GM12878 (cell line): ENCODE data around the gene AIF1. TPM values are rescaled to one million over a fixed set of nuclear protein-coding genes. Genes with fewer than 3 reads are reported as not detected.

ENCODE experiments used
- ASH2L ChIP-seq: fragments of 300-600, 200-600 bp; sonication (generic); IDR thresholded peaks from 2 replicates; pipeline ENCODE4 v1.6.1; 2017; ENCODE audit warnings: low read depth, mild to moderate bottlenecking, borderline replicate concordance
- CHD1 ChIP-seq: IDR thresholded peaks from 2 replicates; pipeline ENCODE4 v1.6.1; 2012; ENCODE audit warnings: low read depth, low read length, improper control_type of control experiment
- CHD2 ChIP-seq: IDR thresholded peaks from 2 replicates; pipeline ENCODE4 v1.6.1; 2011; ENCODE audit warnings: low read depth, low read length, improper control_type of control experiment, borderline replicate concordance
- EED ChIP-seq: sonication (generic); IDR thresholded peaks from 2 replicates; pipeline ENCODE4 v1.6.1; 2016; ENCODE audit warnings: antibody characterized with exemption, low read depth
- HDAC6 ChIP-seq: fragments of 200-600 bp; sonication (generic); IDR thresholded peaks from one replicate; pipeline ENCODE4 v1.8.0; 2017; ENCODE audit warnings: antibody characterized with exemption; ENCODE audit not compliant: unreplicated experiment
- MYC ChIP-seq: IDR thresholded peaks from 2 replicates; pipeline ENCODE4 v1.6.1; 2011; ENCODE audit warnings: mild to moderate bottlenecking, low read length, moderate library complexity, inconsistent platforms; ENCODE audit not compliant: insufficient read depth, insufficient replicate concordance, insufficient read length, severe bottlenecking
- NFYB ChIP-seq: IDR thresholded peaks from 2 replicates; pipeline ENCODE4 v1.6.1; 2011; ENCODE audit warnings: low read depth, mild to moderate bottlenecking, low read length, improper control_type of control experiment, moderate library complexity; ENCODE audit not compliant: insufficient read depth
- NR2C1 ChIP-seq: fragments of 450-650 bp; IDR thresholded peaks from 2 replicates; pipeline ENCODE4 v1.6.1; 2017; ENCODE audit warnings: antibody characterized with exemption, mild to moderate bottlenecking, moderate library complexity
- NR2F1 ChIP-seq: fragments of 450-650 bp; conservative IDR thresholded peaks from 2 replicates; pipeline ENCODE4 v1.6.1; 2017; ENCODE audit warnings: mild to moderate bottlenecking
- NRF1 ChIP-seq: conservative IDR thresholded peaks from 2 replicates; pipeline ENCODE4 v1.6.1; 2011; ENCODE audit warnings: mild to moderate bottlenecking, low read depth, low read length, improper control_type of control experiment
- PAX5 ChIP-seq: IDR thresholded peaks from 2 replicates; pipeline ENCODE4 v1.6.1; 2011; ENCODE audit warnings: low read depth, low read length, borderline replicate concordance
- PML ChIP-seq: IDR thresholded peaks from 2 replicates; pipeline ENCODE4 v1.6.1; 2012; ENCODE audit warnings: low read length, inconsistent platforms
- SIN3A ChIP-seq: IDR thresholded peaks from 2 replicates; pipeline ENCODE4 v1.6.1; 2012; ENCODE audit warnings: low read depth, low read length, improper control_type of control experiment
- ZNF207 ChIP-seq: fragments of 450-650 bp; IDR thresholded peaks from 2 replicates; pipeline ENCODE4 v1.6.1; 2014; ENCODE audit warnings: antibody characterized with exemption, mild to moderate bottlenecking, borderline replicate concordance
- ZNF24 ChIP-seq: fragments of 450-650 bp; IDR thresholded peaks from 2 replicates; pipeline ENCODE4 v1.6.1; 2017; ENCODE audit warnings: antibody characterized with exemption, mild to moderate bottlenecking
- polyA plus RNA-seq, 11 experiments: library from polyadenylated mRNA; depleted of rRNA in 4 of 11; unstranded in 6 of 11; stranded (reverse) in 5 of 11; fragments of >200 nt; fragmentation: Nextera tagmentation in 4 of 11; fragmentation: Illumina TruSeq in 1 of 11; extraction: Ambion mirVana in 4 of 11; extraction: Trizol in 1 of 11; gene quantifications; 1 replicate in 1 of 11; 2 replicates in 10 of 11; pipeline versions ENCODE4 v1.2.1 to v1.2.3, GENCODE V29; 2011 to 2016; ENCODE audit warnings: inconsistent platforms in 2 of 11, missing spikeins in 2 of 11, low read depth in 1 of 11
- total RNA-seq, 4 experiments: library from RNA; depleted of rRNA in 3 of 4; stranded (reverse); fragments of >200 nt in 3 of 4; fragmentation: Illumina TruSeq in 1 of 4; extraction: Trizol in 1 of 4; gene quantifications; 2 replicates each; pipeline versions ENCODE4 v1.2.1 to v1.2.3, GENCODE V29; 2013 to 2021
- TF ChIP-seq, protein P1 (sequence below): fragments of 450-650 bp; IDR thresholded peaks from 2 replicates; pipeline ENCODE4 v1.6.1; 2017; ENCODE audit warnings: borderline replicate concordance
- TF ChIP-seq, protein P2 (sequence below): fragments of 450-650 bp; IDR thresholded peaks from 2 replicates; pipeline ENCODE4 v1.6.1; 2017; ENCODE audit warnings: low read depth, mild to moderate bottlenecking, moderate library complexity
- TF ChIP-seq, protein P3 (sequence below): fragments of 450-650 bp; IDR thresholded peaks from 2 replicates; pipeline ENCODE4 v1.6.1; 2018; ENCODE audit warnings: borderline replicate concordance, mild to moderate bottlenecking; ENCODE audit not compliant: partially characterized antibody
- TF ChIP-seq, protein P4 (sequence below): fragments of 450-650 bp; IDR thresholded peaks from 2 replicates; pipeline ENCODE4 v1.6.1; 2017; ENCODE audit warnings: antibody characterized with exemption, mild to moderate bottlenecking, moderate library complexity
- TF ChIP-seq, protein P5 (sequence below): fragments of 450-650 bp; IDR thresholded peaks from 2 replicates; pipeline ENCODE4 v1.6.1; 2014; ENCODE audit warnings: mild to moderate bottlenecking

Gene AIF1
- total and polyA plus RNA-seq, 10 of the 15 experiments (the other 5 are each of a cell fraction or from before 2014, with no cell fraction given), result 1.9 to 256 (median 134) TPM

DNA sequence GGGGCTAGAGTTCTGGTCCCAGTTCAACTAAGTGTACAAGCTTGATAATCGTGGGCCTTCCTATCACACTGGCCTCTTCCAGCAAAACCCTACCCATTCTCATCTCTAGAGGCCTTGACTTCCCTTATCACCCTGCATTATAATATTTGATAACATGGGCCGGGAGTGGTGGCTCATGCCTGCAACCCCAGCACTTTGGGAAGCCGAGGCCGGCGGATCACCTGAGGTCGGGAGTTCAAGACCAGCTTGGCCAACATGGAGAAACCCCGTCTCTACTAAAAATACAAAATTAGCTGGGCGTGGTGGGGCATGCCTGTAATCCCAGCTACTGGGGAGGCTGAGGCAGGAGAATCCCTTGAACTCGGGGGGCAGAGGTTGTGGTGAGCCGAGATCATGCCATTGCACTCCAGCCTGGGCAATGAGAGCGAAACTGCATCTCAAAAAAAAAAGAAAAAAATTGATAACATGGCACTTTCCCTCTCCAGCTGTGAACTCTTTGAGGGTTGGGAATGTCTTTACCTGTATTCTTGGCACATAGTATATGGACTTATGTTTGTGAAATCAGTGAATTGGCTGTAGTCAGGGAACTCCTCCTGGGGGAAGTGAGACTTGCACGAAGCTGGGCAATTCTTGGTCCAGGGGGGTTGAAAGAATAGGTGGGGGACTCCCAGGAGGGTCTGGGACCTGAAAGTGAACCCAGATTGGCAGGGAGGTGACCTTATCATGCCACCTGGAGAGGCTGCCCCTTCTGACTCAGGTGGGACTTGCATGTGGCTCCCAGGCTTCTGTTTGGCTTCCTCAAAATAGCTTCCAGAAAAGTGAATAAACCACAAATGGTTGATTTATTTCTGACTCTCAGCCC, 46.5 kb downstream of the AIF1 start (continued):
- TF ChIP-seq, protein P1, sequence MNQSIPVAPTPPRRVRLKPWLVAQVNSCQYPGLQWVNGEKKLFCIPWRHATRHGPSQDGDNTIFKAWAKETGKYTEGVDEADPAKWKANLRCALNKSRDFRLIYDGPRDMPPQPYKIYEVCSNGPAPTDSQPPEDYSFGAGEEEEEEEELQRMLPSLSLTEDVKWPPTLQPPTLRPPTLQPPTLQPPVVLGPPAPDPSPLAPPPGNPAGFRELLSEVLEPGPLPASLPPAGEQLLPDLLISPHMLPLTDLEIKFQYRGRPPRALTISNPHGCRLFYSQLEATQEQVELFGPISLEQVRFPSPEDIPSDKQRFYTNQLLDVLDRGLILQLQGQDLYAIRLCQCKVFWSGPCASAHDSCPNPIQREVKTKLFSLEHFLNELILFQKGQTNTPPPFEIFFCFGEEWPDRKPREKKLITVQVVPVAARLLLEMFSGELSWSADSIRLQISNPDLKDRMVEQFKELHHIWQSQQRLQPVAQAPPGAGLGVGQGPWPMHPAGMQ, result no peak
- TF ChIP-seq CHD2, result no peak
- no peak for TF ChIP-seq ZNF24
- TF ChIP-seq PAX5, result no peak
- TF ChIP-seq ASH2L, result no peak
- TF ChIP-seq, protein P2, sequence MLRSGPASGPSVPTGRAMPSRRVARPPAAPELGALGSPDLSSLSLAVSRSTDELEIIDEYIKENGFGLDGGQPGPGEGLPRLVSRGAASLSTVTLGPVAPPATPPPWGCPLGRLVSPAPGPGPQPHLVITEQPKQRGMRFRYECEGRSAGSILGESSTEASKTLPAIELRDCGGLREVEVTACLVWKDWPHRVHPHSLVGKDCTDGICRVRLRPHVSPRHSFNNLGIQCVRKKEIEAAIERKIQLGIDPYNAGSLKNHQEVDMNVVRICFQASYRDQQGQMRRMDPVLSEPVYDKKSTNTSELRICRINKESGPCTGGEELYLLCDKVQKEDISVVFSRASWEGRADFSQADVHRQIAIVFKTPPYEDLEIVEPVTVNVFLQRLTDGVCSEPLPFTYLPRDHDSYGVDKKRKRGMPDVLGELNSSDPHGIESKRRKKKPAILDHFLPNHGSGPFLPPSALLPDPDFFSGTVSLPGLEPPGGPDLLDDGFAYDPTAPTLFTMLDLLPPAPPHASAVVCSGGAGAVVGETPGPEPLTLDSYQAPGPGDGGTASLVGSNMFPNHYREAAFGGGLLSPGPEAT, result no peak
- 0 out of 2 replicates have a peak, but pooled peaks have one; percentile 27 for TF ChIP-seq PML
- no peak for TF ChIP-seq ZNF207
- no peak for TF ChIP-seq NRF1
- no peak for TF ChIP-seq NFYB
- TF ChIP-seq NR2C1, result peak; percentile 31; the same call in 1 of the 2 replicates
- TF ChIP-seq NR2F1, result peak; percentile 64
- TF ChIP-seq SIN3A, result no peak
- no peak for TF ChIP-seq EED
- TF ChIP-seq, protein P3, sequence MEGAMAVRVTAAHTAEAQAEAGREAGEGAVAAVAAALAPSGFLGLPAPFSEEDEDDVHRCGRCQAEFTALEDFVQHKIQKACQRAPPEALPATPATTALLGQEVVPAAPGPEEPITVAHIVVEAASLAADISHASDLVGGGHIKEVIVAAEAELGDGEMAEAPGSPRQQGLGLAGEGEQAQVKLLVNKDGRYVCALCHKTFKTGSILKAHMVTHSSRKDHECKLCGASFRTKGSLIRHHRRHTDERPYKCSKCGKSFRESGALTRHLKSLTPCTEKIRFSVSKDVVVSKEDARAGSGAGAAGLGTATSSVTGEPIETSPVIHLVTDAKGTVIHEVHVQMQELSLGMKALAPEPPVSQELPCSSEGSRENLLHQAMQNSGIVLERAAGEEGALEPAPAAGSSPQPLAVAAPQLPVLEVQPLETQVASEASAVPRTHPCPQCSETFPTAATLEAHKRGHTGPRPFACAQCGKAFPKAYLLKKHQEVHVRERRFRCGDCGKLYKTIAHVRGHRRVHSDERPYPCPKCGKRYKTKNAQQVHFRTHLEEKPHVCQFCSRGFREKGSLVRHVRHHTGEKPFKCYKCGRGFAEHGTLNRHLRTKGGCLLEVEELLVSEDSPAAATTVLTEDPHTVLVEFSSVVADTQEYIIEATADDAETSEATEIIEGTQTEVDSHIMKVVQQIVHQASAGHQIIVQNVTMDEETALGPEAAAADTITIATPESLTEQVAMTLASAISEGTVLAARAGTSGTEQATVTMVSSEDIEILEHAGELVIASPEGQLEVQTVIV, result no peak
- no peak for TF ChIP-seq MYC
- TF ChIP-seq, protein P4, sequence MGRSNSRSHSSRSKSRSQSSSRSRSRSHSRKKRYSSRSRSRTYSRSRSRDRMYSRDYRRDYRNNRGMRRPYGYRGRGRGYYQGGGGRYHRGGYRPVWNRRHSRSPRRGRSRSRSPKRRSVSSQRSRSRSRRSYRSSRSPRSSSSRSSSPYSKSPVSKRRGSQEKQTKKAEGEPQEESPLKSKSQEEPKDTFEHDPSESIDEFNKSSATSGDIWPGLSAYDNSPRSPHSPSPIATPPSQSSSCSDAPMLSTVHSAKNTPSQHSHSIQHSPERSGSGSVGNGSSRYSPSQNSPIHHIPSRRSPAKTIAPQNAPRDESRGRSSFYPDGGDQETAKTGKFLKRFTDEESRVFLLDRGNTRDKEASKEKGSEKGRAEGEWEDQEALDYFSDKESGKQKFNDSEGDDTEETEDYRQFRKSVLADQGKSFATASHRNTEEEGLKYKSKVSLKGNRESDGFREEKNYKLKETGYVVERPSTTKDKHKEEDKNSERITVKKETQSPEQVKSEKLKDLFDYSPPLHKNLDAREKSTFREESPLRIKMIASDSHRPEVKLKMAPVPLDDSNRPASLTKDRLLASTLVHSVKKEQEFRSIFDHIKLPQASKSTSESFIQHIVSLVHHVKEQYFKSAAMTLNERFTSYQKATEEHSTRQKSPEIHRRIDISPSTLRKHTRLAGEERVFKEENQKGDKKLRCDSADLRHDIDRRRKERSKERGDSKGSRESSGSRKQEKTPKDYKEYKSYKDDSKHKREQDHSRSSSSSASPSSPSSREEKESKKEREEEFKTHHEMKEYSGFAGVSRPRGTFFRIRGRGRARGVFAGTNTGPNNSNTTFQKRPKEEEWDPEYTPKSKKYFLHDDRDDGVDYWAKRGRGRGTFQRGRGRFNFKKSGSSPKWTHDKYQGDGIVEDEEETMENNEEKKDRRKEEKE, result no peak
- TF ChIP-seq CHD1, result no peak
- TF ChIP-seq HDAC6, result no peak
- TF ChIP-seq, protein P5, sequence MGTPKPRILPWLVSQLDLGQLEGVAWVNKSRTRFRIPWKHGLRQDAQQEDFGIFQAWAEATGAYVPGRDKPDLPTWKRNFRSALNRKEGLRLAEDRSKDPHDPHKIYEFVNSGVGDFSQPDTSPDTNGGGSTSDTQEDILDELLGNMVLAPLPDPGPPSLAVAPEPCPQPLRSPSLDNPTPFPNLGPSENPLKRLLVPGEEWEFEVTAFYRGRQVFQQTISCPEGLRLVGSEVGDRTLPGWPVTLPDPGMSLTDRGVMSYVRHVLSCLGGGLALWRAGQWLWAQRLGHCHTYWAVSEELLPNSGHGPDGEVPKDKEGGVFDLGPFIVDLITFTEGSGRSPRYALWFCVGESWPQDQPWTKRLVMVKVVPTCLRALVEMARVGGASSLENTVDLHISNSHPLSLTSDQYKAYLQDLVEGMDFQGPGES, result no peak
